GM21619 (cell line): ENCODE results near the gene EDIL3.
"Not testable (repeated sequence)": the region's sequence is repeated elsewhere in the genome, so short reads cannot be mapped to it uniquely, and the experiment has no call there.

Source experiments
- ATAC-seq: cut with Tn5 transposase; IDR thresholded peaks from one replicate; pipeline ENCODE4 v1.9.1; 2021; ENCODE audit not compliant: unreplicated experiment

EDIL3 gene

GRCh38 chr5:84197538-84197937, 187.1 kb downstream of the EDIL3 start:
- no peak for ATAC-seq

- ATAC-seq = no peak
Measured at GRCh38 chr5:84191281-84191680, 193.4 kb downstream of the EDIL3 start.

- ATAC-seq = no peak
Measured at GRCh38 chr5:84184857-84185256, 199.8 kb downstream of the EDIL3 start.

- ATAC-seq = no peak
Measured at GRCh38 chr5:84181093-84181492, 203.6 kb downstream of the EDIL3 start.

GRCh38 chr5:84168841-84169240, 215.8 kb downstream of the EDIL3 start:
- no peak for ATAC-seq

- ATAC-seq = no peak
Measured at GRCh38 chr5:84163671-84164070, 221.0 kb downstream of the EDIL3 start.

GRCh38 chr5:84162695-84163094, 222.0 kb downstream of the EDIL3 start:
- ATAC-seq = no peak

- ATAC-seq = not testable (repeated sequence)
Measured at GRCh38 chr5:84160650-84161049, 224.0 kb downstream of the EDIL3 start.

- ATAC-seq = no peak
Measured at GRCh38 chr5:84149094-84149493, 235.6 kb downstream of the EDIL3 start.

GRCh38 chr5:84148651-84149050, 236.0 kb downstream of the EDIL3 start:
- no peak for ATAC-seq

GRCh38 chr5:84137541-84137940, 247.1 kb downstream of the EDIL3 start:
- ATAC-seq = no peak

- no peak for ATAC-seq
Measured at GRCh38 chr5:84131372-84131771, 253.3 kb downstream of the EDIL3 start.

GRCh38 chr5:84130006-84130580, 254.6 kb downstream of the EDIL3 start:
- no peak for ATAC-seq

- no peak for ATAC-seq
Measured at GRCh38 chr5:84125216-84125615, 259.5 kb downstream of the EDIL3 start.

- no peak for ATAC-seq
Measured at GRCh38 chr5:84119252-84119651, 265.4 kb downstream of the EDIL3 start.

- ATAC-seq = no peak
Measured at GRCh38 chr5:84118551-84118950, 266.1 kb downstream of the EDIL3 start.

- ATAC-seq = no peak
Measured at GRCh38 chr5:84115727-84116126, 269.0 kb downstream of the EDIL3 start.

- no peak for ATAC-seq
Measured at GRCh38 chr5:84113246-84114105, 271.2 kb downstream of the EDIL3 start.

GRCh38 chr5:84092738-84093137, 291.9 kb downstream of the EDIL3 start:
- ATAC-seq = no peak

GRCh38 chr5:84091127-84091799, 293.4 kb downstream of the EDIL3 start:
- ATAC-seq = no peak

- no peak for ATAC-seq
Measured at GRCh38 chr5:84088996-84089395, 295.7 kb downstream of the EDIL3 start.

GRCh38 chr5:84086511-84086910, 298.2 kb downstream of the EDIL3 start:
- no peak for ATAC-seq
